HG03520 (cell line): Measurements from ENCODE around the gene EFEMP2.

ENCODE experiments used
- ATAC-seq: cut with Tn5 transposase; IDR thresholded peaks from one replicate; pipeline ENCODE4 v1.9.1; 2021; ENCODE audit warnings: mild to moderate bottlenecking, moderate library complexity; ENCODE audit not compliant: unreplicated experiment

EFEMP2 gene

DNA sequence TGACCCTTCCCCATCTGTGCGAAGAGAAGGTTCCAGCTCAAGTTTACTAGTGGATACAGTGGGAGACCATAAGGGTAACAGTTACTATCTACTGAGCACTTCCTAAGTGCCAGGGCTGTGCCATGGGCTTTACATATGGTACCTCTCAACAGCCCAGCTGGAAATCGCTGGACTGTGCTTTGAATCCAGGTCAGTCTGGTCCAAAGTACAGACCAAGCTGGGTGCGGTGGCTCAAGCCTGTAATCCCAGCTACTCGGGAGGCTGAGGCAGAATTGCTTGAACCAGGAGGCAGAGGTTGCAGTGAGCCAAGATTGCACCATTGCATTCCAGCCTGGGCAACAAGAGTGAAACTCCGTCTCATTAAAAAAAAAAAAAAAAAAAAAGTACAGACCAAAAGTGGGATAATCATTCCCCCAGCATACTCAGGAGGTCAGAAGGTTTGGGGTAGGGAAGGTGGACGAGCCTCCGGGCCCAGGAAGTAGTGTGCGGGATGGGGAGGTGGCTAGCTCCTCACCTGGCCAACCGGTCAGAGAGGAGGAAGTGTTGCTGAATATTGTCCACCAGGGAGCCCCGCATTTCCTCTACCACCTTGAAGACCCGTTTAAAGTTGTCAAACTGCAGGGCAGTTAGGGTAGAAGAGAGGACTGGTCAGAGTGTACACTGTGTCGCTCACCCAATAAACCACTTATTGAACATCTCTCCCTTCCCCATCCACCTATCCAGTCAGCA lies 13.4 kb upstream of the EFEMP2 start:
- no peak for ATAC-seq

DNA sequence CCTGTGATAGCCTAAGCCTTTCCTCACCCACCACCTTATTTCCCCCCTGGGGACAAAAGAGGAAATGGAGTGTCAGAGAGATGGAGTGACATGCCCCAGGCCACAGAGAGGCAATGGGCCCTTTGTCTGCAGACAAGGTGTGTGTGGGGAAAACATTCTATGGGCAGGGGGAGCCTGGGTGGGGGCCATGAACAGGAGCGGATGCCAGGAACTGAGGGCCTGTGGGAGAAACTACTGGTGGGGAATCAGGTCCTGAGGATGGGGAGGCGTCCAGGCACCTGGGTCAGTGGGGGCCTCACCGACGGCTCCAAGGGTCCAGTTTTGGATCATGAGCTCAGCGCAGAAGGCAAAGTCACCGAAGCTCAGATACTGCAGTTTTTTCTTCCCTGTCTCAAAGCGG lies 12.6 kb upstream of the EFEMP2 start:
- ATAC-seq = no peak

DNA sequence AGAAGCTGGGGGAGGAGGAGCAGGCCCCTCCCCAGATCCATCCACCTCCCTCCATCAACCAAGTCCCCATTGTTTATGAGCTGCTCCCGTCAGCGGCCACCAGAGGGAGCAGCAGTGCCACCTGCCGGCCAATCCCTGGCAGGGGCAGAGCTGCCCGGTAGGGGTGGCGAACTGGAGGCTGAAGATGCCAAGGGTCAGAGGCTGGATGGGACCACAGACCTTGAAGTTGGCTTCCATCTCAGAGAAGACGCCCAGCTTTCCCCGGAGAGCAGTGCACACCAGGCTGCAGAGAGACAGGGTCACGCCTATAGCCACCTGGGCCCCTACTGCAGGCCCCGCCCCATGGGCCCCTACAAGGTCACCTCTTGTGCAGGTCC lies 12.1 kb upstream of the EFEMP2 start:
- no peak for ATAC-seq

DNA sequence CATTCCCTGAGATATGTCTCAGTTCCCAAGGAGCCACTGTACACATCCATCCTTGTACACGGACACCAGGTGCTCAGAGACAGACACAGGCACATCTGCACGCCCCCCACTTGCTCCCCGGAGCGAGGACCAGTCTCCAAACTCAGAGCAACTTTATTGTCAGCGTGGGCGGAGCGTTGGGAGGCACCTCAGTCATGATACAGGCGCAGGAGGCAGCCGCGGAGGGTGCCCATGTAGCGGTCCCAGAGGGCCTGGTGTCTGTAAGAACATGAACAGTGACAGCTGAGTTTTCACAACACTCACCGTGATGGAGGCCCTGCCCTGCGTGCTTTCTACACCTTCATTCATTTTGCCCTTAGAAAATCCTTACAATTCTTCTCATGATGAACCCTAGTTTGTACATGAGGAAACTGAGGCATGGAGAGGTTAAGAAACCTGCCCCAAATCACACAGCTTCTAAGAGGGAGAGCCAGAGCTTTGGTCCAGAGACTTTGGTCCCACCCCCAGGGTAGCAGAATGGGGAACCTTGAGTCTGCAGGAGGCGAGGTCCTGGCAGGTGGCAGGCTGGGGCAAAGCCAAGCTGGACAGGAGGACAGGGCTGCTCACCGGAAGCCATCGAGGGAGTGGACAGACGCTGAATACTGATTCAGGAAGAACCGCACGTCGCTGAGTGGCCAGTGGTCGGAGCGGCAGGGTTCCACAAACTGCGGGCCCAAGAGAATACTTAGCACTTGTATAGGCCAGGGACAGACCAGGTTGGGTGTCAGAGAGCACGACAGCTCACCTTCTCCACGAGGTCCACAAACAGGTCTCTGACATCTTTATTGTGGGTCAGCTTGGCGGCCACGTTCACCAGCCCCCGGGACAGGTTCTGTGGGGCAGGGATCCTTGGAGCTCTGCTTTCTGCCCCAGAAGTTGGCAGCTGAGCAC lies 11.5 kb upstream of the EFEMP2 start:
- ATAC-seq = no peak

DNA sequence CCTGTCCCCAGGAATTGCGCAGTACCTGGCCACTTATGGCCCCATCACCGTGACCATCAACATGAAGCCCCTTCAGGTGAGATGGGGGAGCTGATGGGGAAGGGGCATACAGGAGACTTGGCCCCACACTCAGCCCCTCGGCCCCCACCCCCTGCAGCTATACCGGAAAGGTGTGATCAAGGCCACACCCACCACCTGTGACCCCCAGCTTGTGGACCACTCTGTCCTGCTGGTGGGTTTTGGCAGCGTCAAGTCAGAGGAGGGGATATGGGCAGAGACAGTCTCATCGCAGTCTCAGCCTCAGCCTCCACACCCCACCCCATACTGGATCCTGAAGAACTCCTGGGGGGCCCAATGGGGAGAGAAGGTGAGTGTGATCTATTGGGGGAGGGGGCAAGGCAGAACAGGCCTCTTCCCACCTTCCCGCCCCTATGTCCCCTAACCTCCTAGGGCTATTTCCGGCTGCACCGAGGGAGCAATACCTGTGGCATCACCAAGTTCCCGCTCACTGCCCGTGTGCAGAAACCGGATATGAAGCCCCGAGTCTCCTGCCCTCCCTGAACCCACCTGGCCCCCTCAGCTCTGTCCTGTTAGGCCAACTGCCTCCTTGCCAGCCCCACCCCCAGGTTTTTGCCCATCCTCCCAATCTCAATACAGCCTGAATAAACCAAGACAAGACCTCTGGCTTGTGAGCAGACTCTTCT lies 10.6 kb upstream of the EFEMP2 start:
- ATAC-seq = no peak

DNA sequence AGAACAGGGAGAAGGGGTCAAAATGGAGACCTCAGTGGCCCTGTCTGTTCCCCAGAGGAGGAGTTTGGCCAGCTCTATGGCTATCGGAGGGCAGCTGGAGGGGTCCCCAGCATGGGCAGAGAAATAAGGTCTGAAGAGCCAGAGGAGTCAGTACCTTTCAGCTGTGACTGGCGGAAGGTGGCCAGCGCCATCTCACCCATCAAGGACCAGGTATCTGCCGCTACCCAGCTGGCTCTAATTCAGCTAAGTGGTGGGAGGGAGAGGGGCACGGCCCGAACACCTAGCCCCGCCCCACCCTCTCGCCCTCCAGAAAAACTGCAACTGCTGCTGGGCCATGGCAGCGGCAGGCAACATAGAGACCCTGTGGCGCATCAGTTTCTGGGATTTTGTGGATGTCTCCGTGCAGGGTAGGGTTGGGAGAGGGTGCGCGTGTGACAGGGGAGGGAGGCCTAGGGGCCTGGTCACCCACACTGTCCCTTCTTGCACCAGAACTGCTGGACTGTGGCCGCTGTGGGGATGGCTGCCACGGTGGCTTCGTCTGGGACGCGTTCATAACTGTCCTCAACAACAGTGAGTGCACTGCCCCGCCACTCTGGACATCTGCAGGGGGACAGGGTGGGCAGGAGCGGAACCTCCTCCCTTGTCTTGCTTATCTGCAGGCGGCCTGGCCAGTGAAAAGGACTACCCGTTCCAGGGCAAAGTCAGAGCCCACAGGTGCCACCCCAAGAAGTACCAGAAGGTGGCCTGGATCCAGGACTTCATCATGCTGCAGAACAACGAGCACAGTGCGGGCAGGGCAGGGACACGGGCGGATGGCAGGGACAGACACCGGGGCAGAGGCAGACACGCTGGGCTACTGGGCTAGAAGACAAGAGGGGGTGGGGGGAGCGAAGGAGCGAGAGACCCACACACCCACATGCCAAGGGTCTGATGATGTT lies 9.8 kb upstream of the EFEMP2 start:
- ATAC-seq = no peak

DNA sequence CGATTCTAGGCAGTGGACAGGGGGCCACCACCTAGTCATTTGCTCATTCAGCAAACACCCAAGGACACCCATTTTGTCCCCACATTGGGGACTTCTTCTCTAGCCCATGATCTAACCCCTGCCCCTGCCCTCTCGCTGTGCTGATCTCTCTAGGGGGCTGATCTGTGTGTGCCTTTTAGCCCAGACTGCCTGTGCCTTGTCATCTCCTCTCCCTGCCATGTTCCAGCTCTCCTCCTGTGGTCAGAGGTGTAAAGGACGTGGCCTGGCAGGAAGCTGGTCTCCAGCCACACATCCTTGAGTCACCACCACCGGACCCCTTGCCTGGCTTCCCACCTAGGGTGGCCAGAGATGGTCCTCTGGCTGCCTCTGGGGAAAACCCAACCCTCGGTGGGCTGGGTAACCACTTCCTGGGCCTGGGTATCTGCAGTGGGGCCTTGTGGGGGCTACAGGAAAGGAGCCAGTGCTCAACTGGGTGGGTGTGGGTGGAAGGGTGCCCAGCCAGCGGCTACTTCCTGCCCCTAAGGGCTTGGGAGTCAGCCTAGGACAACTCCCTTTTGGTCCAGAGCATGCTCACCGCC lies 8.3 kb upstream of the EFEMP2 start:
- no peak for ATAC-seq

DNA sequence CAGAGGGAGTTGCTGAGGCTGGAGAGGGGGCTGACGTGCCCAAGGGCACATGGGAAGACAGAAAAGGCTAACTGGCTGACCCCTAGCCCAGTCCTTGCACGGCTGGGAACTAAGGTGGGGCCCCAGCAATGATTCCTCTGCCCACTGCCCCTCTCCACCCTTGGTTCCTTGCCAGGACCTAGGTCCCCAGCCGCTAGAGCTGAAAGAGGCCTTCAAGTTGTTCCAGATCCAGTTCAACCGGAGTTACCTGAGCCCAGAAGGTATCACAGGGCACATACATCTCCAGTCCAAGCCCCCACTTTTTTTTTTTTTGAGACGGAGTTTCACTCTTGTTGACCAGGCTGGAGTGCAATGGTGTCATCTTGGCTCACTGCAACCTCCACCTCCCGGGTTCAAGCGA lies 7.4 kb upstream of the EFEMP2 start:
- ATAC-seq = no peak

DNA sequence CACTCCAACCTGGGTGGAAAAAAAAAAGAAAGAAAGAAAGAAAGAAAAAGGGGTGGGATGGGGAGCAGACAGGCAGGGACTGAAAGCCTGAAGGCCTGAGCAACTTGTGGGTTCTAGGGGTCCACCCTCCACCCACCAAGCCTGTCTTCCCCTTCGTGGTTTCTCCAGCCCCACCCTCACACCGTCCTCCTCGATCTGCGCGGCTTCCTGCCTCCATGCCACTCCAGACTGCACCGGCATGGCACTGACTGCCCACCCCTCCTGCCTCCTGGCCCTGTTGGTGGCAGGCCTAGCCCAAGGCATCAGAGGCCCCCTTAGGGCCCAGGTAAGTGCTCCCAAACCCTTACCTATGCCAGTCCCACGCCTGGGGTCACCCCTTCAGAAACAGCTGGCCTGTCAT lies 7.0 kb upstream of the EFEMP2 start, which contains the start of gene CTSW:
CTSW (plus strand) TSS at position 221 of the 400 bp plus-strand sequence; CDS start at position 239, 18 bp downstream.
- no peak for ATAC-seq

DNA sequence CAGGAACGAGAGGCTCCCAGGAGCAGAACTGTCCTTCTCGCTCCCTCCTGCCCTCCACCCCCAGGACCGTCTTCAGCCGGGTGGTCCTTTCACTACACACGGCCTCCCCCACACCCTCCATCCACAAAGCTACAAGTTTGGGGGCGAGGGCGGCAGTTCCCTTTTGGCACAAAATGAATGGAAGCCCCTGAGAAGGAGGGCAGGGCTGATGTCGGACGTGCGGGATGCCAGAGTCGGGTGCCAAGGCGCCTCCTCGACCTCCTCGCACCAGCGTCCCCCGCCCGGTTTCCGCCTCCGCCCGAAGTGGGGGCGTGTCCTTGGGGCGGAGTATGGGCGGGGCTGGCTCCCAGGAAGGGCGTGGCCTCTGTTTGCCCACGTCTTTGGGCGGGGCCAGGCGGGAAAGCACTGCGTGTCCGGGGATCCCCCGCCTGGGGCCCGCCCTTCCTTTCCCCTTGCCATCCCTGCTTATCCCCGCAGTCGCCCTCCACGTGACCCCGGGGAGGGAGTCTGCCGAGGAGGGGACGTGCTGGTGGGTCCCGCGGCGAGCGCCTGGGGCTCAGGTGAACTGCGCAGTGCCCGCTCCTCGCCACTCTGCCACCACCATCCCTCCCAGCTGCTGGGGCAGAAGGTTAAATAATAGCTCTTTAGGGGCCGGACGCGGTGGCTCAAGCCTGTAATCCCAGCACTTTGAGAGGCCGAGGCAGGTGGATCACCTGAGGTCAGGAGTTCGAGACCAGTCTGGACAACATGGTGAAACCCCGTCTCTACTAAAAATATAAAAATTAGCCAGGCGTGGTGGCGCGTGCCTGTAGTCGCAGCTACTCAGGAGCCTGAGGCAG lies 937 bp upstream of the EFEMP2 start:
- peak; percentile 82 for ATAC-seq

DNA sequence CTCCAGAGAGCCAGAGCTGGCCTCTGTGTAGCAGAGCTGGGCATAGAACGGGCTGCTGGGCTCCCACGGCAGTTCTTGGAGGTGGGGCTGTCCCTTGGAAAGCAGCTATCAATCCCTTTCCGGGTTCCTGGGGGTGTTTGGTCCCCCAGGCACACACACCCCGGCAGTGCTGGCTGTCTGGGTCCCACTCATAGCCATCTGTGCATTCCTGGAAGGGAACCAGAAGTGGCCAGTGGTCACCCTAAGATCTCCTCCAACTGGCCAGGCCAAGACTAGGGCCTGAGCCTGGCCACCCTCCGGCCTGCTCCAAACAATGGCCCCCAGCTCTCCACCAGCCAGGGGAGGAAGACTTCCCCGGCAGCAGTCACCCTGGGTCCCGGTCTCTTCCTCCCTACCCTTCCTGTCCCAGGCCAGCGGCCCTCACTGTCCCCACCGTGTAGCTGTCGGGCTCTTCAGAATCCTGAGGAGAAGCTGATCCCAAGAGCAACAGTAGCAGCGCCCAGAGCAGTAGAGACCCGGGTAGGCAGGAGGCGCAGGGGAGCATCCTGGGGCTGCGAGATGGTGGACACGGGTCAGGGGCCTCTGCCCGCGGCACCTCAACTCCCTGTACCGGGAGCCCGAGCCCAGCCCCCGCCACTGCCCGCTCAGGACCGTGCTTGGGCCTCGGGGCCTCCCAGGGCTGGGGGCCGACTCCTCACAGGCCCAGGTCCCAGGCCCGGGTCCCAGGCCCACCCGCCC lies 620 bp downstream of the EFEMP2 start:
- no peak for ATAC-seq

DNA sequence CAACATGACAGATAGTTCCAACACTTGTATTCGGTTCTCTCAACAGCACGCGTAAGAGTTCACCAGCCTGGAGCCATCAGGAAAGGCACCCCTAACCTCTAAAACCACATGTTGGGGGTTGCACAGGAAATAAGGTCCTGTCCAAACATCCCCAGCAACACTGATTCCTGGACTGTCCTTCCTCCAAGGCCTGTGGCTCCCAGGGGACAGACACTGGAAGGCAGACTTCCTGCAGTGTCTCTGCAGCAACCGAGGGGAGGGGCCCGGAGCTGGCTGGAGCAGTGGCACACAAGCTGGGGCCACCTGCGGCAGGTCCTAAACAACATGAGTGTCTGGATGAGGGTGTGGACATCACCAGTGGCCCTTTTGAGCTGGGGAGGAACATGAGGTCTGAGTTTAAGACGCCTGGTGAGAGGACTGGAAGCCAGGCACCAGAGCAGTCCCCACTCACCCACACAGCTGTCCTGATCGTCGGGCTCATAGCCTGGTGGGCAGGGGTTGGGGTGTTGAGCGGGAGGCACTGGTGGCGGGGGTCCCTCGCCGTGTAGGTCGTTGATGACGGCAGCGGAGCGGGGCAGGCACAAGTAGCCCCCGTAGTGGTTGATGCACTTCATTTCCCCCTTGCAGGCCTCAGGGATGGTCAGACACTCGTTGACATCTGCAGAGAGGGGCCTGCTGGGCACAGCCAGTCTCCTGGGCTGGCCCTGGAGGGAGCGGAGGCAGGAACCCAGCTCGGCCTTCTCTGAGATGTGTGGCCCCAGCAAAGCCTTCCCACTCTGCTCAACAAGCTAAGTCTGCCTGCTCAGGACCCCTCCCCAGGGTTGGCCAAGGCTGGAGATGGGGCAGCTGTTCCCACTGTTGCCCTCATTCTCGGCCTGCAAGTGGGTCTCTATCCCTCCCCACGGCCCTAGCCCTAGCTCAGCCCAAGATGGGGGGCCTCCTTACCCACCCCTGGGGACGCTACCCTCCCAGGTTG lies 1.6 kb downstream of the EFEMP2 start:
- no peak for ATAC-seq

DNA sequence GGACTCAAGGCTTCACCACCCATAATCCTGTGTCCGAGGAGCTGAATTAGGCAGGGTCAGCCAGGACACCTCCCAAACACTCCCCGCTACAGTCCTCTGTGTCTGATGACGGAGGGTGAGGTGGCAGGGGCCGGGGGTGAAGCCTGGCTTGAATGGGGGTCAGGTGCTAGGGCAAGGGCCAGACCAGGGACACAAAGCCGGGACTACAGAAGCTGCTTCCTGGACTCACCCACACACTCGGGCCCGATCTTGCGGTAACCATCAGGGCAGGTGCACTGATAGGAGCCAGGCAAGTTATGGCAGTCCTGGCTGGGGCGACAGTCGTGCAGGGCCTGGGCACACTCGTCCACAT lies 2.3 kb downstream of the EFEMP2 start:
- ATAC-seq = no peak

DNA sequence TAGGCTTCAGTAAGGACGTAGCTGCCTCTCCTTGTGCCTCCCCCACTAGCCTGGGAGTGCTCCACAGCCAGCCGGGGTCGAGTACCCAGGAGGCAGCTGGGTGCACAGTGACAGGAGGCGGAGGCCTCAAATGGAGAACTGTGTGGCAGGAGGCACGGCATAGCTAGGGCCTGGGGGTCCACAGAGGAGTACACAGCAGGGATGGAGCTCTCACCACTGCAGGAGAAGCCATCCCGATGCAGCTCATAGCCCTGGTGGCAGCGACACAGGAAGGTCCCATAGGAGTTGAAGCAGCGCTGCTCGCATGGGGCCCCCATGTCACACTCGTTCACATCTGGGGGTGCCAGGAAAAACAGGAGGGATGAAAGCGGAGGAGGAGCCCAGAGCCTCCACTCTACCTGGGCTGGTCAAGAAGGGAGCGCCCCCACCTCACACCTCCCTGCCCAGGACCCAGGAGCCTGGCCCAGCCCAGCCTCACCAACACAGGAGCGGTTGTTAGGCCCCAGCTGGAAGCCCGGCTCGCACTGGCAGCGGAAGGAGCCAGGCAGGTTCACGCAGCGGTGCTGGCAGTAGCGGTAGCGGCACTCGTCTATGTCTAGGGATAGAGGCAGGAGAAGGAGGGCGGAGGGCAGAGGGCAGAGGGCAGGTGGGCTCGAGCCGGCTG lies 2.8 kb downstream of the EFEMP2 start:
- ATAC-seq = no peak

DNA sequence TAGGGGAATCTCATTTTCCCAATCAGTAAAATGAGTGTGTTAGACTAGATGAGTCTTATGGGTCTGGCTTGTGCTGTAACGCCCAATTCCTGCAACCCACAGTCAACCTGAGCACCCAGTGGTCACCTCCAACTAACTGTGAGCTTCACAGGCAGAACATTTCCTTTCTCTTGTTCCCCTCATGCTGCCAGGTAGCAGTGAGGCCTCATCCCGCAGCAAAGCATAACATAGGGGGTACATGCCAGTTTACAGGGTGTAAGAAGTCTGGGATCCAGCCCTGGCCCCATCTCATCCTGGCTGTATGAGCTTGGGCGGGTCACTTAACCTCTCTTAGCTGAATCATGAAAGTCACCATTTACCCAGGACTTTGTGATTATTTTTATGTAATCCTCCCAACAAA lies 3.7 kb downstream of the EFEMP2 start:
- ATAC-seq = no peak

DNA sequence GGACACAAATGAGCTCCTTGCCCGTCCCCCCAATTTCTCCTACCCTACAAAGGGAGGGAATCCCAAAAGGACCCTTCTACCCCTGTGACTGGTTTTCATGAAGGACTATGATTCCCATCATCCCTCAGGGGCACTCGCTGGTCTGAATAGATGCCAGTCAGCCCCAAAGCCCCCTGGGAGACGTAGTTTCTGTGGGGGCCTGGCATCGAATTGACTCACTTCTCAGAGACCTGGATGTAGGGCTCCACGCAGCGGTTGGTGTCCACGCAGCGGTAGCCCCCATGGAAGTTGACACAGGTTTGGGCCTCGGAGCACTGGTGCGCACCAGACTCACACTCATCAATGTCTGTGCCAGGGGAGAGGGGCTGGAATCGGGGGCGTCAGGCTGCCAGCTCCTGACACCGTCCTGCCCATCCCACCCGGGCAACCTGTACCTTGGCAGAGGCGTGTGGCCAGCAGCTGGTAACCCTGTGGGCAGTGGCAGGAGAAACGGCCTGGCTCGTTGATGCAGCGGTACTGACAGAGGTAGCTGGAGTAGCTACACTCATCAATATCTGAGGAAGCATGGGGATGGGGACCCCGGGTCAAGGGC lies 4.4 kb downstream of the EFEMP2 start:
- no peak for ATAC-seq
